ENCODE results near the gene SLC10A6. TPM values are rescaled to one million over a fixed set of nuclear protein-coding genes. Genes with fewer than 3 reads are reported as not detected.

SLC10A6 gene
- total and polyA plus RNA-seq, 2 of the 13 experiments (the other 11 are each of a cell fraction or from before 2014, with no cell fraction given): not detected

- no peak for TF ChIP-seq GMEB1 (CRISPR knock-in tag; IDR thresholded peaks at IDR 0.05; ENCODE audit: borderline replicate concordance)
- no peak for TF ChIP-seq RBM22 (optimal IDR thresholded peaks at IDR 0.05; ENCODE audit: low read length)
- no peak for TF ChIP-seq IRF9 (CRISPR knock-in tag; IDR thresholded peaks at IDR 0.05; ENCODE audit: borderline replicate concordance)
- TF ChIP-seq ZBTB49 (CRISPR knock-in tag; IDR thresholded peaks at IDR 0.05; ENCODE audit: borderline replicate concordance): no peak
- no peak for TF ChIP-seq HBP1 (CRISPR knock-in tag; IDR thresholded peaks at IDR 0.05; ENCODE audit: low read depth)
- TF ChIP-seq YY1 (IDR thresholded peaks at IDR 0.05; ENCODE audit: insufficient read depth, insufficient replicate concordance, low read depth, low read length): peak; percentile 14
- no peak for TF ChIP-seq ZMAT3 (CRISPR knock-in tag; conservative IDR thresholded peaks at IDR 0.05)
- no peak for TF ChIP-seq CREB1 (IDR thresholded peaks at IDR 0.05)
- TF ChIP-seq CREB1 (CRISPR knock-in tag; IDR thresholded peaks at IDR 0.05): no peak
- no peak for TF ChIP-seq ZNF660 (CRISPR knock-in tag; IDR thresholded peaks at IDR 0.05; ENCODE audit: borderline replicate concordance, low read depth)
- no peak for TF ChIP-seq GTF2F1 (IDR thresholded peaks at IDR 0.05; ENCODE audit: low read length)
- no peak for TF ChIP-seq ZNF276 (CRISPR knock-in tag; IDR thresholded peaks at IDR 0.05; ENCODE audit: low read depth)
- TF ChIP-seq AKNA (CRISPR knock-in tag; IDR thresholded peaks at IDR 0.05; ENCODE audit: borderline replicate concordance): no peak
- TF ChIP-seq ZNF597 (CRISPR knock-in tag; IDR thresholded peaks at IDR 0.05): no peak
Measured at GRCh38 chr4:86791126-86791525, 58.1 kb downstream of the SLC10A6 start (continued).
